Brain microvascular endothelial cell (primary cell): Measurements from ENCODE around the gene PIGU.

ENCODE experiments used
- DNase-seq: peaks from one replicate; pipeline ENCODE4 v3.0.0-alpha.2; 2020
- H3K27ac ChIP-seq: fragments of 250-450 bp; sonication (Bioruptor Pico); 2 replicates; pipeline ENCODE4 v1.5.1; 2020; ENCODE audit warnings: mild to moderate bottlenecking, moderate library complexity
- H3K27me3 ChIP-seq: fragments of 250-450 bp; sonication (Bioruptor Pico); replicated peaks from 2 replicates; pipeline ENCODE4 v1.5.1; 2020; ENCODE audit warnings: mild to moderate bottlenecking
- H3K36me3 ChIP-seq: fragments of 250-450 bp; sonication (Bioruptor Pico); replicated peaks from 2 replicates; pipeline ENCODE4 v1.5.1; 2020; ENCODE audit warnings: mild to moderate bottlenecking
- H3K4me3 ChIP-seq: 2 replicates; pipeline ENCODE4 v1.5.1; 2011; ENCODE audit warnings: low read depth, mild to moderate bottlenecking, control low read depth, low read length, moderate library complexity
- CTCF ChIP-seq: IDR thresholded peaks from 2 replicates; pipeline ENCODE4 v1.5.1; 2011; ENCODE audit warnings: low read depth, mild to moderate bottlenecking, moderate library complexity, low read length, control low read depth, inconsistent platforms; ENCODE audit errors: missing control alignments
- in situ Hi-C: cut with HindIII; loops from 2 replicates; pipeline ENCODE4 v1.10.0; 2017; ENCODE audit warnings: low sequenced_read_pairs, low pct_ligation_motif_present

The PIGU gene

DNA sequence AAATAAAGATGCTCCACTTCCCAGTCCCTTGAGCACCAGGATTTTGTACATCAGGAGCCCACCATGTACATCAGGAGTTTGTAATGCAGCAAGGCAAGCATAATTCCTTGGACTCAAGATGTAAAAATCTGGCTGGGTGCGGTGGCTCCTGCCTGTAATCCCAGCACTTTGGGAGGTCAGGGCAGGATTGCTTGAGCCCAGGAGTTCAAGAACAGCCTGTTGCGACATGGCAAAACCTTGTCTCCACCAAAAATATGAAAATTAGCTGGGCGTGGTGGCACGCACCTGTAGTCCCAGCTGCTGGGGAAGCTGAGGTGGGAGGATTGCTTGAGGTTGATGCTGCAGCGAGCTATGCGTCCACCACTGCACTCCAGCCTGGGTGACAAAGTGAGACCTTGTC is 134.5 kb downstream of the PIGU start:
- Histone ChIP-seq H3K36me3 (peaks cover 42% of the 10 kb centered on the region), H3K27ac (no peak overlapping the region), H3K27me3 (no peaks in the 10 kb centered on the region), H3K4me3 (no peak overlapping the region)
- in situ Hi-C loops: no loop called here
- DNase-seq: no peak
- no peak for TF ChIP-seq CTCF

DNA sequence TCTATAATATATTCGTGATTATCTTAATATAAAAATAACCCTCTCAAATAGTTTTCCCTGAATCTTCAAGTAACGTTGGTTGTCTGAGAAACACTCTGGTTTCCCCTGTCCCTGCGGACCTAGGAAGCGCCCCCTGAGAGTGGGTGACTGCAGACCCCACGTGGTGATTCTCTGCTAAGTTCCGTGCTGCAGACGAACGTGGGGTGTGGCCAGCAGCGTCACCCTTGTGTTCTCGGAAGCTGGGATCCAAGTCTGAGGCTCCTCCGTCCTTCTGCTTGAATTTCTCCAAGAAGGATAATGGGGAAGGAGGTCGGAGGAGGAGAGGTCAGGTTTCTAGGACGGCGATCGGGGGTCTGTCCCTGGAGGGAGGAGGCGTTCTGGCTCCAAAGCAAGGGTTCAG is 135.0 kb downstream of the PIGU start:
- Histone ChIP-seq H3K27me3 (no peaks in the 10 kb centered on the region), H3K36me3 (peaks cover 48% of the 10 kb centered on the region), H3K4me3 (no peak overlapping the region), H3K27ac (no peak overlapping the region)
- in situ Hi-C loops: no loop called here
- TF ChIP-seq CTCF: no peak
- no peak for DNase-seq

DNA sequence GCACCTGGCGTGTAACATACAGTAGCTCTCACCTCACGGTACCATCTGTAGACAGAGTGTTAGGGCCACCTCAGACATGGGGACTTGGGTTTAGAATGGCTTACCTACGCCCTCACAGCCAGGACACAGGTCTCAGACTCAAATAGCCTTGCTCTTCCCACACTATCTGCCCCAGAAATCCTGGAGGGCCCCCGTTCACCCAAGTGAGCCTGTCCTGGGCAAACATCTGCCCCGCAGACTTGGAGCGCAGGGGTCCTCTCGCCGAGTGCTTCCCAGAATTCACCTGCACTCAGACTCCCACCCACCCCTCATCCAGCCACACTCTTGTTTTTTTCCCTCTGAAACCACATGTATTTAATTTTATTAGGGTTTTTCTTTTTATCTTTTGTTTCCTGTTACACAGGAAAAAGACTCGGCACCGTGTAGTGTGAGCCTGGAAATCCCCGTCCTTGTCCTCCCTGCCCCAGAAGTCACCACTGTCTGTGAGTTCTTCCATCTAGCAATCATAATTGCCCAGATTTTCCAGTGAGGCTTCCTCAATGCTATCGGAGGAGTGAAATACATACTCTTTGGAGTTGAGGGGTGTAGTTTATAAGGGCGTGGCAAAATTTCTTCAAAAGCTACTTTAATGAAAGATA is 135.5 kb downstream of the PIGU start:
- no peak overlapping the region for H3K27ac ChIP-seq

DNA sequence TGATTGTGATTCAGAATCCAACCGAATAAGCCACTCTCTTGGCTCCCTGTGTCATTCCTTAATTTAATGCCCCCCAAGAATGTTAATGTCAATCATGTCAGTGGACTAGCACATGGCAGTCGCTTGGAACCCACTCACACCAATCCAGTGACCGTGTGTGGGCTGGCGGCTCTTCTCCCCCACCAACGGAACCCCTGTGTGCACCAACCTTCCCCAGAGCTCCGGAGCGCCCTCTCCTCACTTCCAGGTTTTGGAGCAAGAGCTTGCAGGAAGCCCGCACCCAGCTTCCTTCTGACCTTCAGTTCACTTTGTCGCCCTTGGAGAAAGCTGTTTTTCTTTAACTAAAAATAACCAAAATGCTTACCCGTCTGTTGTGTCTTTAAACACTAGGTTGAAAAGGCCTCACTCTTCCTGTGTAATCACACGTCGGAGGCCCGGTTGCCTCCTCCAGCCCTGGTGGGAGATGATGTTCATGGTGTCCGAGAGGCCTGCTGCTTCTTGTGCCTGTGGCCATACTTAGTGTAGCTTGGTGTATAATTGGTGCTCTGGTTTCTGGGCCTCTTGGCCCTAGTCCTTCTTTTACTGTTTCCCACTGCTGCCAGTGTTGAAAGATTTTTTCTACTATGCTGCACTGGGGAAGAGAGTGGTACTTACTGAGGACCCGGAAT is 136.2 kb downstream of the PIGU start:
- Histone ChIP-seq H3K27me3 (no peaks in the 10 kb centered on the region), H3K4me3 (no peak overlapping the region), H3K36me3 (peaks cover 57% of the 10 kb centered on the region), H3K27ac (no peak overlapping the region)
- TF ChIP-seq CTCF: no peak
- no peak for DNase-seq
- in situ Hi-C loops: no loop called here

More for the DNA sequence above, 135.5 kb downstream of the PIGU start:
- TF ChIP-seq CTCF: no peak
- no peak overlapping the region for H3K4me3 ChIP-seq
- H3K36me3 ChIP-seq: peaks cover 51% of the 10 kb centered on the region
- in situ Hi-C loops: no loop called here
- H3K27me3 ChIP-seq: no peaks in the 10 kb centered on the region
- DNase-seq: no peak

DNA sequence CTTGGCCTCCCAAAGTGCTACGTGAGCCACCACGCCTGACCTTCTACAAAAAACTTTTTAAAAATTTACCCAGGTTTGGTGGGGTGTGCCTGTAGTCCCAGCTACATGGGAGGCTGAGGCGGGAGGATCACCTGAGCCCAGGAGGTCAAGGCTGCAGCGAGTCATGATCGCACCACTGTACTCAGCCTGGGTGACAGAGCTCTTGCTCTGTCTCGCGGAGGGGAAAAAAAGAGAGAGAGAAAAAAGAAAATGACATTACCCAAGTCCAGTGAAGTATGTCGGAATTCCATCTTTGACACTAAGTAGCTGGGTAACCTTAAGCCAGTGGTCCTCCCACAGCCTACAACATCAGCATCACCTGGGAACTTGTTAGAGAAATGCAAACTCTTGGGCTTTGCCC is 137.1 kb downstream of the PIGU start:
- Histone ChIP-seq H3K36me3 (peaks cover 67% of the 10 kb centered on the region), H3K27ac (no peak overlapping the region), H3K4me3 (no peak overlapping the region), H3K27me3 (no peaks in the 10 kb centered on the region)
- no peak for TF ChIP-seq CTCF
- DNase-seq: no peak
- in situ Hi-C loops: no loop called here
